Activated gamma-delta T cell treated with anti-CD3 and anti-CD28 coated beads, Interleukin-2, amount 50 U/mL, for 16 hours (primary cell): ENCODE data around the gene GRID2.
"Not testable (repeated sequence)": the region's sequence is repeated elsewhere in the genome, so short reads cannot be mapped to it uniquely, and the experiment has no call there.

Experiments
- DNase-seq: peaks from one replicate; pipeline ENCODE4 v3.0.0-alpha.2; 2020; ENCODE audit warnings: low read depth

GRID2 gene

DNA sequence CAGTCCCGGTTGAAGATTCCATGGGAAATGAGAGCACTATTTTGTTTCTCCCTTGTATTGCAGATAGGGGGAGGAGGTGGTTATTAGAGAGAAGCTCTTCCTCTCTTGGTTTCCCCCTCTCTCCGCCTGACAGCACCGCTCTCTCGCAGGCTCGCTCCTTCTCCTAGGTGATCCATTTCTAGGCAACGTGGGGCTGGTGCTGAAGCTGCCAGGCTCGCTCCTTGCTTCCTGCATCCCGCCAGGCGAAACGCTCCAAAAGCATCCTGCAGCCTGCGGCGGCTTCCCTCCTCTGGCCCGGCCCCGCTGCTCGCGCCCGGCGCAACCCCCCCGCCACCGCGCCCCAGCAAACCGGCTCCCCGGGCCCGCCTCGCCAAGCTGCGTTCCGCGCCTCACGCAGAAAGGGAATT is at the start of gene GRID2:
TSS of gene GRID2 (plus strand) at position 346 of the 407 bp plus-strand sequence.
- DNase-seq = no peak

DNA sequence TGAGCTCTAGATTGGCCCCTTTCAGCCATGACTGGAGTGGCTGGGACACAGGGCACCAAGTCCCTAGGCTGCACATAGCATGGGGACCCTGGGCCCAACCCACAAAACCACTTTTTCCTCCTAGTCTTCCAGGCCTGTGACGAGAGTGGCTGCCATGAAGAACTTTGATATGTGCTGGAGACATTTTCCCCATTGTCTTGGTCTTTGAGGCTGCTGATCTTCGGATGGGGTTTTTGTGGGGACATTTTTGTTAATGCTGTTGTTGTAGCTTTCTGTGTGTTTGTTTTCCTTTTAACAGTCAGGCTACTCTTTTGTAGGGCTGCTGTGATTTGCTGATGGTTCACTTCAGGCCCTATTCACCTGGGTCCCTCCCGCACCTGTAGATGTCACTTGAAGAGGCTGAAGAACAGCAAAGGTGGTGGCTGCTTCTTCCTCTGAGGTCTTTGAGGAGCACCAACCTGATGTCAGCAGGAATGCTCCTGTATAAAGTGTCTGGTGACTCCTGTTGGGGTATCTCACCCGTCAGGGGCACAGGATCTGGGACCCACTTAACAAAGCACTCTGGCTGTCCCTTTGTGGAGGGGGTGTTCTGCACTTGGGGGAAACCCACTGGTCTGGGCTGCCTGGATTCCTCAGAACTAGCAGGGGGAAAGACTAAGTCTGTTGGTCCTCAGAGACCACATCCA is 49.6 kb upstream of the GRID2 start:
- DNase-seq = no peak

DNA sequence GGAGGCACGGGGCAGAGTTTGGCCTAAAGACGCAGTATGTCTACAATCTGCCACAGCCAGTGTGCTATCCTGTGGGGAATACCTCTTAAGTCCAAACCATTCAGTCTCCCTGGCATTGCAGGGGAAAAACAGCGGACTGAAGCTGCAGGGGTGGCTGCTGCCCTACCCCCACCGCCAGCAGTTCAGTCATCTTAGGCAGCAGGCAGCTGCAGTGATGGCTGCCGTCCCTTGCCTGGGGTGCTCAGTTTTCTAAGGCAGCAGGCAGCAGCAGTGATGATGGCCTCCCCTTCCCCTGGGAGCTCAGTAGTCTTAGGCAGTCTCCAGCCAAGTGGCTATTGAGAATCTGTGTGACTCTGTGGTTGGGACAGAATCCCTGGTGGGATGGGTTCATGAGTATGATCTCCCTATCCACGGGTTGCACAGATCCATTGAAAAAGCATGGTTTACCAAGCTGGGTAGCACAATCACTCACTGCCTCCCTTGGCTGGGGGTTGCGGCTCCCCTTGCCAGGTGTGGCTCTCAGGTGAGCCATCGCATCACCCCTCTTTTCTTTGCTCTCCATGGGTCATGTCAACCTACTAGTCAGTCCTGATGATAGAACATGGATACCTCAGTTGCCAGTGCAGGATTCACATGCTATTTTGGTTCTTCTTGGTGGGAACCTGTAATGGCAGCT is 48.9 kb upstream of the GRID2 start:
- DNase-seq = no peak

DNA sequence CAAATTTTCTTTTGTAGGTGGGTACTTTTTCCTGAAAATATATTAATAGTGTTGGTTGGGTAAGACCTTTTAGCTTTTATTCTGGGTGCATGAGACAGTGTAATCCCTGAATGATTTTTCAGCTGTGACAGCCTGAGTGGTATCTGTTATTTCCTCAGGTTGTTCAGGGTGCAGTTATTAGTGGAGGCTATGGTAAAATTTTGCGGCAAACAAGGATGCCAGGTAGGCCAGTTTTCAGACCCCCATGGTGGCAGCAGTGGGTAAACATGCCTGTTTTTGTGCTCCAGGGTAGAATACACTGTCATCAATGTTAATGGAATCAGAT is 47.9 kb upstream of the GRID2 start:
- no peak for DNase-seq

DNA sequence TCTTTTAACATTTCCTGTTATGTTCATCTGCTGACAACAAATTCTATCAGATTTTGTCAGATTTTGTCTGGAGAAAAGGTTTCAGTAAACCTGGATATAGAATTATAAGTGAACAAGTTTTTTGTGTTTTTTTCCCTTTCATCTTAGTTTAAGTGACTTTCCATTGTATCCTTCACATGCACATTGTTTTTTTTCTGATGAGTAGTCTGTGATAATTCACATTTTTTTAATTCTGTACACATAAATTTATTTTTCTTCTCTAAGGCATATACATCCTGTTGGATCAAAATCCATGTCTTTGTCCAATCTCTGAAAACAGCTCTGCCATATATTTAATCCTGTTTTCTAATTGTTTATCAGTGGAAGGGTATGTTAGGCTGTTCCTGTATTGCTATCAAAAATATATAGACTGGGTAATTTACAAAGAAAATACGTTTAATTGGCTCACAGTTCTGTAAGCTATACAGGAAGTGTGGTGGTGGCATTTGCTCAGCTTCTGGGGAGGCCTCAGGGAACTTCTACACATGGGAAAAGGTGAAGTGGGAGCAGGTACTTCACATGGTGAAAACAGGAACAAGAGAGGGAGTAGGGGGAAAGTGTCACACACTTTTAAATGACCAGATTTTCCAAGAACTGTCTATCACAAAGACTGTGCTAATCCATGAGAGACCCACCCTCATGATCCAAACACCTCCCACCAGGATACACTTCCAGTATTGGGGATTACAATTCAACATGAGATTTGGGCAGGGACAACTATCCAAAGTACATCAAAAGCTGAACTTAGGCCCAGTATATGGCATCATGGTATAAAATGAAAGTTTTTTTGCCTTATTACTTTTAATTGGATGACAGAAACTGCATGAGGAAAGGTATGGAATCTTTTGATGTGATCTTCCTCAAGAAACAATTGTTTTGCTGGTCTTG is 45.6 kb upstream of the GRID2 start:
- DNase-seq = no peak

DNA sequence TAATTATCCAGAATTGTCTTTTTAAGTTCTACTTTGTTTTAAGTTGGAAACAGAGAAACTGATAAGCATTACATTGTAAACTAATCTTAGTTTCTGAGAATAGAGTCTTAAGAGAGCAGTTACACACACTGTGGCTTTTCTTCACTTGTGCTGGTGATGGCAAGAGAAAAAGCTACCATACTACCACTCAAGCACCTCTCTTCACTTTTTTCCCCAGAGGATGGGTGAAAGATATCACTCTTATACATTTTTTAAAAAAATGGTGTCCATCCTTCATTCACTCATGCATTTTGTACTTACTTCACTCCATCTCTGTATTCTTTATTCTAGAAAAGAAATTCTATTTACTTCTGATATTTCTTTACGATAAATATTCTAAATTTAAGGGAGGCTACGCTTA is 42.5 kb upstream of the GRID2 start:
- no peak for DNase-seq

DNA sequence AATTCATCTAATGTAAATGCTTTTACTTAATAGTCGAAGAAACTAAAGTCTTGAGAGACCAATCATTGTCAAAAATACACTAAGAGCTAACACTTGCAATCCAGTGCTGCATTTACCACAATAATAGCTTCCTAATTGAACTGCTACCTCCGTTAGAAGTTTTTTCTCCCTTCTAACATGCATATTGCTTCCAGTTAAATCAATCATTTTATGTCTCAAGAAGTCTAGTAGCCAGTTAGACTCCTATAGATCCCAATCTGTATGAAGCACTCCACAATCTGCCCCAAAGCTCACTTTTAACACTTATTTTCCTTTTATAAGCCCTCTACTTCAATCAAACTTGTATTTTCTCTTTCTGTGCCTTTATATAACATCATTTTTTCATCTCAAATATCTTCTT is 41.4 kb upstream of the GRID2 start:
- DNase-seq = no peak

DNA sequence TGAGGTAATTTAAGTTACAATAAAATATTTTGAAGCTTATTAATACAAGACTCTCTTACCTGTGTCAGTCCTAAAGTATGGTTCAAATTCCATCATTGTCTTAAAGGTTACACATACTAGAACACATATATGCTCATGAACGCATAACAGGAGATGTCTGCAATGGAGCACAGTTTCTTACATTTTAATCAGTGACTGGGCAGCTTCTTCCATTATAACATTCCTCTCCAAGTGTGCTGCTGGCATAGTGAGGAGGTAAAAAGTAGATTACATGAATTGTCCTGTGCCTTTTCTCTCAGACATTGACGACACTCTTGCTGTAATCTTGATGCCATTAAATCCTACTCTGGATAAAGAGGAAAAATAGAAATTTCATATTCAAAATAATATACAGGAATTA is 40.8 kb upstream of the GRID2 start:
- DNase-seq = no peak

DNA sequence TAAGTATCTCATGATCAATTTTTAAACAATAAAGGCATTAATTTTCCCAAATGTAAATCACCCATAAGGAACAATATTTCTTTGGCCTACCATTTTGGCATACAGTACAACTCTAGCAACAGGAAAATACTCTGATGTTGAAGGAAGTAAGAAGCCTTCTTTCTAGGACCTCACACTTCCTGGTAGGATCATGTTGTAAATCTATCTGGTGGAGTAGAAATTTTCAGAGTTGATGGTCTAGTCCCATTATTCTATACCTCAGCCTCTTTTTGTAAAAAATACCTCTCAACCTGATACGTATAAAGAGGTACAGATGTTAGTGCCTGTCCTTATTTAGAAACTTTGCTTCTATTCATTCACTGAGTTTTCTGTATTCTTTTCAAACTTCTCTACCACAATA is 40.2 kb upstream of the GRID2 start:
- DNase-seq = no peak

DNA sequence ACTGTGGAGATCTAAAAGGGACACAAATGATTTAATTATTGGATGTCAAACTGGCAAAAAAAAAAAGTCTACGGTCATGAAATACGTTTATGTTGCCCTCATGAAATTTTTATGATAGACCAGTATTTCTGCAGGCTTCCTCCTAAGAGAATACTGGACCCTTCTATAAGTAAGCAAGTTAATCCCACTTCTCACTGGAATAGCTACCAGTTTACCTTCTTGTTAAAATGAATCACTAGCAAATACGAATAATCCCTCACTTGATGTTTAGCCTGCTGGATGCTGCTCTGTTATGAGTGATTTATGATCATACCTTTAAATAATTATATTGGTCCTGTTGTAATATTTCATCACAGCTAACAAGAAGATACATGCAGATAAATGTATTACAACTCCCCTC is 39.6 kb upstream of the GRID2 start:
- no peak for DNase-seq

DNA sequence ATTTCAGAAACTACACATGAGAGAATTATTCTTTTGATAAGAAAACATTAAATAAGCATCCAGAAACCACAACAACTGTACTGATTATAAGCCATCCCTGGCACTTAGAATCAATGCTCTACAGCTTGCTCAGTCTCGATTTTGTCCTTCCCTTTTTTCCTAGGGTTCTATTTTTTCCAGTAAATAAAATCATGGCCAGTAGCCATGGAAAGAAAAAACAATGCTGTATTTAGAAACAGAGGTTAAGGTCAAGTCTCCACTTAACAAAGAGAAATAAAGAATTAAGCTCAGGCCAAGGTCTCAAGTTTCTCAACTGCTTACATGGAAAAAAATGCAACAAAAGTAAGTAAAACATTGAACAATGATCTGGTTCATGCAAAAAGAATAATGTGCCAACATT is 38.7 kb upstream of the GRID2 start:
- no peak for DNase-seq

DNA sequence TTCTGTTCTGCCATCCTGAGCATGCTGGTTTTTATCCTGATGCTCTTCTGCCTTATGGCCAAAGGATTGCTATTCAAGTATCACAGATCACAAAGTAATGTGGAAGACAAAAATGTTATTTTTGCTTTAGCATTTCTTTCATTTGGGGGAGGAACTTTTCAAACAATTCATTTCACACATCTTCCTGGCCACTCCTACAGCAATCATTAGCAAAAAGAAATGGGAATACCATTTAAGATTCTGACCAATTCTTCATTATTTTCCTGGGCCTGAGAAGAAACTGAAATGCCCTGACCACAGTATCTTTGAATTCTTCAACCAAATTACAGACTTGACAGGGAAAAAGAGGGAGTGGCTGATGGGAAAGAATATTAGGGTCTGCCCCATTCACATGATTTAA is 38.0 kb upstream of the GRID2 start:
- DNase-seq = no peak

DNA sequence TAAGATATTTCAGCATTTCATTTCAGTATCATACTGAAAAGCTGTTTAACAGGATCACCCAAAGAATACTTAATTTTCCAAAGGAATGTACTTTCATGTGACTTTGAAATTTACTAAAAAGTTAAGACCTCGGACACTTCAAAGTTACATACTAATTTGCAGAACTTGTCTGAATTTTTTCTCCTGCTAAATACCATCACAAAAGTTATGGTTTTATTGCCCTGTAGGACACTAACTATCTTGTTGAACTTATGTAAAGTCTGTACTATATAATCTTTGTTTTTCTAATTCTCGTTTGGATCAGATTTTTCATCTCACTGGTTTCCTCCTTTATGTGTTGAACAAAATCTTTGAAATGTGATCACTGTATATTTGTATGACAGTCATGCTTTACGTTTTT is 37.2 kb upstream of the GRID2 start:
- no peak for DNase-seq

DNA sequence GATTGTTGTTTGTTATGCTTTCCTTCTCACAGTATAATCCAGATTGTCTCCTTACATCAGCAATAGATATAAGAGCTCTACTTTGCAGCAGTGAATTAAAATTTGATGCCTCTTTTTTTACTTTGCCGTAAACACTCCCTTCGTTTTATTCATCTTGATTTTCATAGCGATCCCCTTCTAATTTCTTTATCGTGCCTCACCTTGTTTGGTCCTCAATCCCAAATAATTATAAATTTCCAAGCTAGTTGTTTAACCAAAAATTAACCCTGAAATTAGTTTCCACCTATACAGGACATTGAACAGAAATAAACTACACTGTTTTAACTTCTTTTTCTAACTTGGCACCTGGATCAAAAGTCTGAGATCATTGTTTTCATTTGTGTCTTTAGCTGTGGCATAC is 35.1 kb upstream of the GRID2 start:
- DNase-seq = no peak

DNA sequence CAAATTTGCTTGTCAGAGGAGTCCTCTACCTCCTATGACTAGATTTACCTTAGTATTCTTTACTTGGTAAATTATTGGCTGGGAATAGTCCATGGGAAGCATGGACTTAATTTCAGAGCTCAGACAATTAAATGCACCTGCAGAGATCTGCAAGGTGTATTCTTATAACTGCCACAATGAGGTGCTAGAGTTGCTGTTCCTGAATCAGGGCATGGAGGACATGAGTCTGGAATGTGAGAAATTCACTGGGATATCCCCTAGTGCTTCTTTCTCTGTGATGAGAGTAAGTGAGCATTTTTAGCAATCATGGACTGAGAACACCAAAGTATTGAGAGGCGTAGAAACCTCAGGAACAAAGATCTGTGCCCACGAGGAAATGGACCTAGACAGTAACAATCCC is 32.9 kb upstream of the GRID2 start:
- no peak for DNase-seq

DNA sequence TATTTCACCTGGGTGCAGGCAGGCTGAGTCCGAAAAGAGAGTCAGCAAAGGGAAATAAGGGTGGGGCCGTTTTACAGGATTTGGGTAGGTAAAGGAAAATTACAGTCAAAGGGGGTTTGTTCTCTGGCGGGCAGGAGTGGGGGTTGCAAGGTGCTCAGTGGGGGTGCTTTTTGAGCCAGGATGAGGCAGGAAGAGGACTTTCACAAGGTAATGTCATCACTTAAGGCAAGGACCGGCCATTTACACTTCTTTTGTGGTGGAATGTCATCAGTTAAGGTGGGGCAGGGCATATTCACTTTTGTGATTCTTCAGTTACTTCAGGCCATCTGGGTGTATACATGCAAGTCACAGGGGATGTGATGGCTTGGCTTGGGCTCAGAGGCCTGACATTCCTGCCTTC is 32.2 kb upstream of the GRID2 start:
- not testable (repeated sequence) for DNase-seq

DNA sequence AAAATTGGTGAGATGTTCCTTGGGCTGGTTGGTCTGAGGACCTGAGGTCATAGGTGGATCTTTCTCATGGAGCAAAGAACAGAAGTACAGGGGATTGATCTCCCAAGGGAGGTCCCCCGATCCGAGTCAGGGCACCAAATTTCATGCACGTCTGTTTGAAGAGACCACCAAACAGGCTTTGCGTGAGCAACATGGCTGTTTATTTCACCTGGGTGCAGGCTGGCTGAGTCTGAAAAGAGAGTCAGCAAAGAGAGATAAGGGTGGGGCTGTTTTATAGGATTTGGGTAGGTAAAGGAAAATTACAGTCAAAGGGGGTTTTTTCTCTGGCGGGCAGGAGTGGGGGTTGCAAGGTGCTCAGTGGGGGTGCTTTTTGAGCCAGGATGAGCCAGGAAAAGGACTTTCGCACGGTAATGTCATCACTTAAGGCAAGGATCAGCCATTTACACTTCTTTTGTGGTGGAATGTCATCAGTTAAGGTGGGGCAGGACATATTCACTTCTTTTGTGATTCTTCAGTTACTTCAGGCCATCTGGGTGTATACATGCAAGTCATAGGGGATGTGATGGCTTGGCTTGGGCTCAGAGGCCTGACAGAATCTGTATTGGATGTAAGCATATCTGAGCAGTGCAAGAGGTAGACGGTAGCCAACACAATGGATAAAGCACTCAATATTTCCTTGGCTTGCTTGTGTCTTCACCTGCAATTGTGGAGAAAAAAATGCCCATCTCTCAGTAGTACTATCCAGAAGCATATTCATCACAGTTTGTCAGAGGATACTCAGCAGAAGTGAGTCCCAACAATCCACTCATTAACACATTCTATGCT is 26.5 kb upstream of the GRID2 start:
- not testable (repeated sequence) for DNase-seq

DNA sequence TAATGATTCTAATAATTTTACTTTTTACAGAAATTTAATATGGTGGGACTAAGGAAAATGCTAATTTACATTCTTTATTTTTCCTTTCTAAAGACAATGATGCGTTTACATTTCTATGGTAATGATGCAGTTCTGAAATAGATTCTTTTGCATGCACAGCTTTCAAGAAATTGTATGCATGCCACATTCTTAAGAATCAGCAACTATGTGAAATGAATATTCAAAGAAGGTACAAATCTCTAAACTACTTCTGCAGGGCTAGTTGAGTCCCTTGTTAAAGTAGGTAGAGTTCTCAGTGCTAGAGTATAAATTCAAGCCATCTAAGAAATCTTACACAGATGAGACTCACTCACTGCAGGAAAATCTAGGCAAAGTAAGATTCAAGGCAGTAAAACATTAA is 24.5 kb upstream of the GRID2 start:
- DNase-seq = no peak

DNA sequence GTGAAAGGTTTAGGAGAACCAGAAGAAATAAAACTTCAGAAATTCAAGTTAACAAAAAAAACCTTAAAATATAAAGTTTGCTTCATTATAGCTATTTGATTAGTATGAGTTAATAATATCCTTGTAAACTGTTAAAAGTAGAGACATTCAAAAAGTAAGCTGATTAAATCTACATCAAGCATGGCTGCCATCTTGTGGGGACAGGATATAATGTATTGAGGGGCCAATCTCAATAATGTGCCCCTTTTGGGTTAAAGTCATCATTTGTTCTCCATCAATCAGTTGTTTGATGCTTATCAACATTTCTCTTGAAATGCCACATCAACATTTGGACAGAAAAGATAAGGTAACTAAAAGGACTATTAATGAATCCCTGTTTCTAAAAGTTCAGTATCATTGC is 4.6 kb upstream of the GRID2 start:
- no peak for DNase-seq

DNA sequence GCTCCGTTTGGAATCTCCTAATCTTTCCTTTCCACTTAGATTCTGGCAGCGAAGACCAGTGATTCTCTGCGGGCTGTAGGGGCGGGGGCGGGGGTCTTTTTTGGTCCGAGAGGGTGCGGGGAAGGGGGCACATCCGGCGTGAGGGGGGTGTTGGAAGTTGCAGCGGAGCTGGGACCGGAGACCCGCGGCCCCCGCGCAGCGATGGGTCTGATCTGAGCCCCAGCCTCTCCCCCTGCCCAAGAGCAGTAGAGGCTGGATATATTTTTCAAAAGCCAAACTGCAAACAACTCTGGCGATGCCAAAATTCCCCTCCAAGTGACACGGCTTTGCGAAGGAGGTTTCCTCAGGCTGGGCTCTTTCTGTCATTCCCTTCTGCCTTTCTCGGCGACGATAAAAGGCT is 355 bp downstream of the GRID2 start:
- no peak for DNase-seq

DNA sequence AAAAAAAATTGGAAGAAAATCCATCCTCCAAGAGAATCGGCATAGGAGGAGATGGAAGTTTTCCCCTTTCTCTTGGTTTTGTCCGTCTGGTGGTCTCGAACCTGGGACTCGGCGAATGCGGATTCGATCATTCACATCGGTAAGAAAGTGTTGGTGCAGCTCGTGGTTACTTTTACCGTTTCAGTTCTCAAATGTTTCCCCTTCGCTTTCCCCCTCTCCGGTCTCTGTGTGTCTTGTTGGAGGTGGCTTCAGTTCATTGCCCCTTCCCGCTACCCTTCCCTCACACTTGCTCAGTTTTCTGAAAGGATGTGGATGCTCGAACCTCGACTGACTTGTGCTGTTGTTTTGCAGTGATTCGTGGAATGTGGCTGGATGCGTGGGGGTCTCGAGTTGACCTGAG is 840 bp downstream of the GRID2 start:
- DNase-seq = no peak

DNA sequence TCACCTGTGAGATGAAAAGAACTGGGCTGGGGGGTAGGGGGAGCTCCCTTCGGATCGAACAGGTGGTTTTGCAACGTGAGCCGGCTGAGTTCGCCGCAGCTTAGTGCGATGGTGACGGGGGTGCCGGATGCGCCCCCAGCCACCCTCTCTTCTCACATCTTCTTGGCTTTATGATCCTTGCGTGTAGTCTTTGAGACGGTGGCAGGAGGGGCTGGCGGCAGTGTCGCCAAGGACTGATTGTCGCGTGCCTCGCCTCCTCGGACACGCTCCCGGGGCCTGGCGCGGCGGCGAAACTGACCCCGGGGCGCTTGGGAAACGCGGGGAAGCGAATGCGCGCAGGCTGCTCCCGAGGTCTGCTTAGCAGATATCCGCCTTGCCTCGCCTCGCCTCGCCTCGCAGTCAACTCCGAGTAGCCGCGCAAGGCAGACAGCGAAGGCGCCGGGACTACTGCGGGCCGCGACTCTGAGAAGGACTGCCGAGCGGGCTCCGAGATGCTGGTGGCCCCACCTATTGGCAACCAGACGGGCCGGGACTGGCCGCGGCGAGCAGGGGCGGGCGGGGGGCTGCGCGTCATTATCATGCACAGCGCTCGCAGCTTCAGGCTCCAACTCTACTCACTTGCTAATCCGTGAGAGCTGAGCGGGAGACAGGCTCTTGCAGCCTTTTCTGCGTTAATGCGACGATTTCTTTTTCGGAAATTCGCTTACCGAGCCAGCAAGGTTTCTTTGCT is 1.5 kb downstream of the GRID2 start:
- no peak for DNase-seq
